Activated CD8-positive, alpha-beta memory T cell treated with anti-CD3 and anti-CD28 coated beads for 1 hour (primary cell): ENCODE results near the gene TAS1R2.

ENCODE experiments used
- DNase-seq, 2 donors: peaks; one replicate each; pipeline ENCODE4 v3.0.0-alpha.2; 2020; ENCODE audit warnings: low read depth in 1 of 2; ENCODE audit errors: extremely low read depth in 1 of 2

Gene TAS1R2

GRCh38 chr1:18803151-18803791, 56.2 kb downstream of the TAS1R2 start:
- no peak for DNase-seq

- no peak for DNase-seq
Observed at GRCh38 chr1:18802231-18802630, 57.2 kb downstream of the TAS1R2 start.

- DNase-seq: no peak
Observed at GRCh38 chr1:18800258-18800657, 59.2 kb downstream of the TAS1R2 start.

GRCh38 chr1:18799454-18799853, 60.0 kb downstream of the TAS1R2 start:
- DNase-seq: no peak

GRCh38 chr1:18798946-18799345, 60.5 kb downstream of the TAS1R2 start:
- DNase-seq: no peak

- no peak for DNase-seq
Observed at GRCh38 chr1:18798533-18798932, 60.9 kb downstream of the TAS1R2 start.

GRCh38 chr1:18796950-18797349, 62.5 kb downstream of the TAS1R2 start:
- DNase-seq: no peak

- DNase-seq: no peak
Observed at GRCh38 chr1:18795002-18795689, 64.3 kb downstream of the TAS1R2 start.

GRCh38 chr1:18794561-18794960, 64.9 kb downstream of the TAS1R2 start:
- DNase-seq: no peak

GRCh38 chr1:18794051-18794450, 65.4 kb downstream of the TAS1R2 start:
- no peak for DNase-seq

- no peak for DNase-seq
Observed at GRCh38 chr1:18793164-18793563, 66.3 kb downstream of the TAS1R2 start.

- no peak for DNase-seq
Observed at GRCh38 chr1:18792747-18793146, 66.7 kb downstream of the TAS1R2 start.
